ENCODE measurements around the gene PKNOX2. TPM values are rescaled to one million over a fixed set of nuclear protein-coding genes. Genes with fewer than 3 reads are reported as not detected.

The PKNOX2 gene
- total and polyA plus RNA-seq, 10 of the 15 experiments (the other 5 are each of a cell fraction or from before 2014, with no cell fraction given), result not detected

- no peak for TF ChIP-seq ZBTB4 (CRISPR knock-in tag; IDR thresholded peaks at IDR 0.05)
These were observed 112.0 kb downstream of the PKNOX2 start (continued) for GRCh38 chr11:125276619-125276976.

- ATAC-seq (no peak), FAIRE-seq (no peak), DNase-seq (ENCODE audit: low read depth, low spot score) (no peak)
- no peak overlapping the region for H3K4me2 ChIP-seq (ENCODE audit: control insufficient read depth, insufficient read depth)
- no peaks in the 10 kb centered on the region for H3K36me3 ChIP-seq (ENCODE audit: control insufficient read depth in 2 of 2, insufficient read depth in 2 of 2, low read length in 1 of 2)
- TF ChIP-seq HDAC6 (IDR thresholded peaks at IDR 0.05; ENCODE audit: unreplicated experiment), result no peak
- no peak for TF ChIP-seq BCLAF1 (IDR thresholded peaks at IDR 0.05)
- no peak for TF ChIP-seq BRCA1 (IDR thresholded peaks at IDR 0.05; ENCODE audit: low read depth, low read length)
- no peak for TF ChIP-seq ASH2L (IDR thresholded peaks at IDR 0.05; ENCODE audit: borderline replicate concordance, low read depth)
- no peak for TF ChIP-seq STAT3 (IDR thresholded peaks at IDR 0.05; ENCODE audit: low read depth, low read length)
- TF ChIP-seq MAX (IDR thresholded peaks at IDR 0.05; ENCODE audit: low read depth, low read length), result no peak
- TF ChIP-seq EP300 (IDR thresholded peaks at IDR 0.05; ENCODE audit: borderline replicate concordance in 1 of 2, control insufficient read depth in 1 of 2, low read depth in 2 of 2, low read length in 2 of 2), result no peak
- TF ChIP-seq NRF1 (conservative IDR thresholded peaks at IDR 0.05; ENCODE audit: low read depth, low read length), result no peak
- ChIA-PET POLR2A (no interaction called here), RAD21 (ENCODE audit: unreplicated experiment) (no interaction called here), CTCF (interaction anchor here (0.7 kb wide), 1 partner anchor 78 kb away, joined by 3 read pairs; no protein-coding TSS in a partner anchor), SMC1A (ENCODE audit: uncharacterized antibody, unreplicated experiment) (no interaction called here)
- no peak overlapping the region for H3K9ac ChIP-seq (ENCODE audit: control insufficient read depth, insufficient read depth, low read length)
- no peak overlapping the region for H3K27ac ChIP-seq (ENCODE audit: control insufficient read depth, insufficient read depth)
- in situ Hi-C loops (cut with MboI), result no loop called here
- 51% methylated on average over 8 of the region's 8 CpGs for WGBS (ENCODE audit: insufficient coverage, insufficient replicate concordance, low lambda C conversion rate, missing lambda C conversion rate)
- no peaks in the 10 kb centered on the region for H3K79me2 ChIP-seq (ENCODE audit: control insufficient read depth, insufficient read depth, low read length)
- H2AFZ ChIP-seq (ENCODE audit: control insufficient read depth, low read depth, low read length), result no peak overlapping the region
- no peaks in the 10 kb centered on the region for H3K4me1 ChIP-seq (ENCODE audit: control insufficient read depth, insufficient read depth, low read length)
- no peaks in the 10 kb centered on the region for H3K9me3 ChIP-seq (replicated peaks; ENCODE audit: control insufficient read depth, insufficient read depth, low read length)
- H4K20me1 ChIP-seq (ENCODE audit: control insufficient read depth, insufficient read depth), result no peaks in the 10 kb centered on the region
- peaks cover 4 to 8% of the 10 kb centered on the region in 2 experiments; a peak in 3 of 4 replicates for H3K27me3 ChIP-seq (replicated peaks in 1 of 2; ENCODE audit: control insufficient read depth in 2 of 2, insufficient read depth in 2 of 2, low read length in 1 of 2)
- H3K4me3 ChIP-seq, result no peak overlapping the region
- intact Hi-C loops (cut with micrococcal nuclease; ENCODE audit: unreplicated experiment), result no loop called here
- no TSS peak for BruUV-seq (replicated peaks)
These were observed 115.3 kb downstream of the PKNOX2 start for GRCh38 chr11:125279676-125280418.

All from GM12878 (cell line).